GM18498 (cell line): ENCODE results near the gene DGKZ.
"Not testable (repeated sequence)": the region's sequence is repeated elsewhere in the genome, so short reads cannot be mapped to it uniquely, and the experiment has no call there.

Source experiments
- ATAC-seq: cut with Tn5 transposase; IDR thresholded peaks from one replicate; pipeline ENCODE4 v1.9.1; 2021; ENCODE audit warnings: mild to moderate bottlenecking, moderate library complexity; ENCODE audit not compliant: unreplicated experiment

Gene DGKZ

GRCh38 chr11:46346886-46347636 lies at the start of gene DGKZ:
TSS of gene DGKZ (plus strand) at chr11:46347463. CDS start at chr11:46347660, 197 bp downstream.
- peak; percentile 70 for ATAC-seq

- ATAC-seq, result no peak
Observed at GRCh38 chr11:46298699-46299433, 48.4 kb upstream of the DGKZ start.

- ATAC-seq, result no peak
Observed at GRCh38 chr11:46299451-46299961, 47.8 kb upstream of the DGKZ start.

- no peak for ATAC-seq
Observed at GRCh38 chr11:46300270-46300669, 47.0 kb upstream of the DGKZ start.

- peak; percentile 84 for ATAC-seq
Observed at GRCh38 chr11:46302866-46303265, 44.4 kb upstream of the DGKZ start.

- not testable (repeated sequence) for ATAC-seq
Observed at GRCh38 chr11:46304036-46304435, 43.2 kb upstream of the DGKZ start.

- no peak for ATAC-seq
Observed at GRCh38 chr11:46304605-46305179, 42.6 kb upstream of the DGKZ start.

GRCh38 chr11:46305295-46305694 lies 42.0 kb upstream of the DGKZ start:
- ATAC-seq, result no peak

GRCh38 chr11:46306296-46306853 lies 40.9 kb upstream of the DGKZ start:
- ATAC-seq, result no peak

GRCh38 chr11:46307369-46307768 lies 39.9 kb upstream of the DGKZ start:
- no peak for ATAC-seq

- ATAC-seq, result no peak
Observed at GRCh38 chr11:46307785-46308341, 39.4 kb upstream of the DGKZ start.

GRCh38 chr11:46308631-46309419 lies 38.4 kb upstream of the DGKZ start:
- ATAC-seq, result peak; percentile 58

- no peak for ATAC-seq
Observed at GRCh38 chr11:46309814-46310259, 37.4 kb upstream of the DGKZ start.

GRCh38 chr11:46315033-46315738 lies 32.1 kb upstream of the DGKZ start:
- no peak for ATAC-seq

- ATAC-seq, result no peak
Observed at GRCh38 chr11:46315783-46316563, 31.3 kb upstream of the DGKZ start.

- ATAC-seq, result no peak
Observed at GRCh38 chr11:46319074-46319453, 28.2 kb upstream of the DGKZ start.

GRCh38 chr11:46321757-46322156 lies 25.5 kb upstream of the DGKZ start:
- ATAC-seq, result no peak

GRCh38 chr11:46322759-46323158 lies 24.5 kb upstream of the DGKZ start:
- ATAC-seq, result no peak
